ENCODE results near the gene LSM2. TPM values are rescaled to one million over a fixed set of nuclear protein-coding genes. Genes with fewer than 3 reads are reported as not detected.
A peak's percentile ranks its signal among the peaks of the same experiment; 100 is the strongest.

LSM2 gene
- polyA plus RNA-seq (2011; rRNA removed): 54.7 and 73.8 TPM in 2 replicates
- polyA plus RNA-seq (2012; cell fraction: cytosol; rRNA removed): 93.2 and 93.8 TPM in 2 replicates
- 45.7 and 47.3 TPM in 2 replicates for polyA plus RNA-seq (2012; cell fraction: nucleus; rRNA removed)
- polyA plus RNA-seq (2017; fragmentation: RNase III; extraction: RNeasy Plus Mini Kit Qiagen cat#74134 plus additional on column Dnase treatment): 58.9 to 65.3 TPM (median 59.6 TPM) in 3 replicates
- 49.2 and 60.8 TPM in 2 replicates for polyA minus RNA-seq (2011; rRNA and poly(A)+ RNA removed)

GRCh38 chr6:31806470-31807272 is at the start of gene LSM2:
LSM2 (minus strand) TSS chr6:31806966; CDS start chr6:31806757, 209 bp downstream.
- FAIRE-seq: no peak
- CTCF ChIA-PET: interaction anchor here (0.6 to 4.1 kb wide), 16 partner anchors 9 to 102 kb away, joined by 3 to 27 read pairs (median 3); partner anchors contain the start of genes DDAH2, HSPA1A, HSPA1L and VARS1
- under 1% methylated on average over 27 of the region's 51 CpGs for WGBS (ENCODE audit: missing lambda C conversion rate)
- POLR2A ChIA-PET: interaction anchor here (0.5 to 2.2 kb wide), 9 partner anchors 8 to 143 kb away, joined by 3 to 54 read pairs (median 5); partner anchors contain the start of genes HSPA1A, HSPA1B, HSPA1L and MPIG6B
- peak; percentile 89 to 94 for DNase-seq (ENCODE audit: low read depth in 1 of 2, low spot score in 1 of 2)
- Histone ChIP-seq H3K4me2 (peak within 1 kb of the TSS; percentile 80), H3K27ac (peak within 1 kb of the TSS; percentile 84 to 92), H3K9me3 (no peaks in the 10 kb centered on the region), H3K4me3 (peak within 1 kb of the TSS; percentile 56), H3K4me1 (peaks cover 12% of the 10 kb centered on the region)
- peak; percentile 96 to 97 for ATAC-seq
- TF ChIP-seq KDM5A (IDR thresholded peaks at IDR 0.05) (no peak), ESRRA (IDR thresholded peaks at IDR 0.05; ENCODE audit: borderline replicate concordance, low read length) (no peak), BCL3 (IDR thresholded peaks at IDR 0.05) (0 out of 3 replicates have a peak, but pooled peaks have one; percentile 68), MAX (IDR thresholded peaks at IDR 0.05) (peak; percentile 68), FOSL2 (IDR thresholded peaks at IDR 0.05) (no peak), FOSL2 (CRISPR knock-in tag; IDR thresholded peaks at IDR 0.05) (no peak), POLR2A (IDR thresholded peaks at IDR 0.05; ENCODE audit: low read length) (peak; percentile 40), CBX2 (IDR thresholded peaks at IDR 0.05; ENCODE audit: borderline replicate concordance, low read depth) (no peak), JUNB (IDR thresholded peaks at IDR 0.05) (no peak), FOXS1 (CRISPR knock-in tag; IDR thresholded peaks at IDR 0.05) (no peak), CEBPB (IDR thresholded peaks at IDR 0.05) (no peak), TP53 (CRISPR knock-in tag; IDR thresholded peaks at IDR 0.05) (no peak), FOSB (CRISPR knock-in tag; IDR thresholded peaks at IDR 0.05) (no peak), ZC3H11A (IDR thresholded peaks at IDR 0.05) (no peak), EHF (CRISPR knock-in tag; IDR thresholded peaks at IDR 0.05) (no peak), KDM1A (IDR thresholded peaks at IDR 0.05; ENCODE audit: low read depth) (no peak), NR3C1 (IDR thresholded peaks at IDR 0.05) (no peak), RFX5 (IDR thresholded peaks at IDR 0.05) (no peak), SREBF2 (IDR thresholded peaks at IDR 0.05) (no peak), ZFP36 (IDR thresholded peaks at IDR 0.05; ENCODE audit: borderline replicate concordance, partially characterized antibody) (no peak), NPAS2 (CRISPR knock-in tag; IDR thresholded peaks at IDR 0.05; ENCODE audit: borderline replicate concordance) (no peak), CHD4 (IDR thresholded peaks at IDR 0.05; ENCODE audit: borderline replicate concordance) (no peak), JUN (IDR thresholded peaks at IDR 0.05) (peak in 1 of 2 experiments; percentile 58; a peak in 1 of 5 replicates), BHLHE40 (IDR thresholded peaks at IDR 0.05; ENCODE audit: low read depth, low read length) (no peak), MAZ (IDR thresholded peaks at IDR 0.05; ENCODE audit: borderline replicate concordance, low read depth, low read length) (no peak), EP300 (IDR thresholded peaks at IDR 0.05) (no peak), EHMT2 (IDR thresholded peaks at IDR 0.05; ENCODE audit: low read depth) (no peak), MAFK (IDR thresholded peaks at IDR 0.05; ENCODE audit: partially characterized antibody) (no peak), ZSCAN20 (CRISPR knock-in tag; IDR thresholded peaks at IDR 0.05) (no peak), NFE2L2 (conservative IDR thresholded peaks at IDR 0.05; ENCODE audit: low read length) (no peak), RARB (CRISPR knock-in tag; IDR thresholded peaks at IDR 0.05) (no peak)
- TF ChIP-seq, protein P1, sequence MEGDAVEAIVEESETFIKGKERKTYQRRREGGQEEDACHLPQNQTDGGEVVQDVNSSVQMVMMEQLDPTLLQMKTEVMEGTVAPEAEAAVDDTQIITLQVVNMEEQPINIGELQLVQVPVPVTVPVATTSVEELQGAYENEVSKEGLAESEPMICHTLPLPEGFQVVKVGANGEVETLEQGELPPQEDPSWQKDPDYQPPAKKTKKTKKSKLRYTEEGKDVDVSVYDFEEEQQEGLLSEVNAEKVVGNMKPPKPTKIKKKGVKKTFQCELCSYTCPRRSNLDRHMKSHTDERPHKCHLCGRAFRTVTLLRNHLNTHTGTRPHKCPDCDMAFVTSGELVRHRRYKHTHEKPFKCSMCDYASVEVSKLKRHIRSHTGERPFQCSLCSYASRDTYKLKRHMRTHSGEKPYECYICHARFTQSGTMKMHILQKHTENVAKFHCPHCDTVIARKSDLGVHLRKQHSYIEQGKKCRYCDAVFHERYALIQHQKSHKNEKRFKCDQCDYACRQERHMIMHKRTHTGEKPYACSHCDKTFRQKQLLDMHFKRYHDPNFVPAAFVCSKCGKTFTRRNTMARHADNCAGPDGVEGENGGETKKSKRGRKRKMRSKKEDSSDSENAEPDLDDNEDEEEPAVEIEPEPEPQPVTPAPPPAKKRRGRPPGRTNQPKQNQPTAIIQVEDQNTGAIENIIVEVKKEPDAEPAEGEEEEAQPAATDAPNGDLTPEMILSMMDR (IDR thresholded peaks at IDR 0.05): peak; percentile 31
- TF ChIP-seq, protein P2, sequence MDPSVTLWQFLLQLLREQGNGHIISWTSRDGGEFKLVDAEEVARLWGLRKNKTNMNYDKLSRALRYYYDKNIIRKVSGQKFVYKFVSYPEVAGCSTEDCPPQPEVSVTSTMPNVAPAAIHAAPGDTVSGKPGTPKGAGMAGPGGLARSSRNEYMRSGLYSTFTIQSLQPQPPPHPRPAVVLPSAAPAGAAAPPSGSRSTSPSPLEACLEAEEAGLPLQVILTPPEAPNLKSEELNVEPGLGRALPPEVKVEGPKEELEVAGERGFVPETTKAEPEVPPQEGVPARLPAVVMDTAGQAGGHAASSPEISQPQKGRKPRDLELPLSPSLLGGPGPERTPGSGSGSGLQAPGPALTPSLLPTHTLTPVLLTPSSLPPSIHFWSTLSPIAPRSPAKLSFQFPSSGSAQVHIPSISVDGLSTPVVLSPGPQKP (IDR thresholded peaks at IDR 0.05; ENCODE audit: low read depth, low read length): no peak
- TF ChIP-seq, protein P3, sequence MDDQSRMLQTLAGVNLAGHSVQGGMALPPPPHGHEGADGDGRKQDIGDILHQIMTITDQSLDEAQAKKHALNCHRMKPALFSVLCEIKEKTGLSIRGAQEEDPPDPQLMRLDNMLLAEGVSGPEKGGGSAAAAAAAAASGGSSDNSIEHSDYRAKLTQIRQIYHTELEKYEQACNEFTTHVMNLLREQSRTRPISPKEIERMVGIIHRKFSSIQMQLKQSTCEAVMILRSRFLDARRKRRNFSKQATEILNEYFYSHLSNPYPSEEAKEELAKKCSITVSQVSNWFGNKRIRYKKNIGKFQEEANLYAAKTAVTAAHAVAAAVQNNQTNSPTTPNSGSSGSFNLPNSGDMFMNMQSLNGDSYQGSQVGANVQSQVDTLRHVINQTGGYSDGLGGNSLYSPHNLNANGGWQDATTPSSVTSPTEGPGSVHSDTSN (IDR thresholded peaks at IDR 0.05): no peak
- TF ChIP-seq, protein P4, sequence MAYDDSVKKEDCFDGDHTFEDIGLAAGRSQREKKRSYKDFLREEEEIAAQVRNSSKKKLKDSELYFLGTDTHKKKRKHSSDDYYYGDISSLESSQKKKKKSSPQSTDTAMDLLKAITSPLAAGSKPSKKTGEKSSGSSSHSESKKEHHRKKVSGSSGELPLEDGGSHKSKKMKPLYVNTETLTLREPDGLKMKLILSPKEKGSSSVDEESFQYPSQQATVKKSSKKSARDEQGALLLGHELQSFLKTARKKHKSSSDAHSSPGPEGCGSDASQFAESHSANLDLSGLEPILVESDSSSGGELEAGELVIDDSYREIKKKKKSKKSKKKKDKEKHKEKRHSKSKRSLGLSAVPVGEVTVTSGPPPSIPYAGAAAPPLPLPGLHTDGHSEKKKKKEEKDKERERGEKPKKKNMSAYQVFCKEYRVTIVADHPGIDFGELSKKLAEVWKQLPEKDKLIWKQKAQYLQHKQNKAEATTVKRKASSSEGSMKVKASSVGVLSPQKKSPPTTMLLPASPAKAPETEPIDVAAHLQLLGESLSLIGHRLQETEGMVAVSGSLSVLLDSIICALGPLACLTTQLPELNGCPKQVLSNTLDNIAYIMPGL (CRISPR knock-in tag; IDR thresholded peaks at IDR 0.05; ENCODE audit: borderline replicate concordance): no peak

Data from A549 (cell line).